ENCODE results near the gene HNRNPU. TPM values are rescaled to one million over a fixed set of nuclear protein-coding genes. Genes with fewer than 3 reads are reported as not detected.
A peak's percentile ranks its signal among the peaks of the same experiment; 100 is the strongest.

HNRNPU gene
- total and polyA plus RNA-seq, 2 of the 13 experiments (the other 11 are each of a cell fraction or from before 2014, with no cell fraction given): 101 to 508 TPM

DNA sequence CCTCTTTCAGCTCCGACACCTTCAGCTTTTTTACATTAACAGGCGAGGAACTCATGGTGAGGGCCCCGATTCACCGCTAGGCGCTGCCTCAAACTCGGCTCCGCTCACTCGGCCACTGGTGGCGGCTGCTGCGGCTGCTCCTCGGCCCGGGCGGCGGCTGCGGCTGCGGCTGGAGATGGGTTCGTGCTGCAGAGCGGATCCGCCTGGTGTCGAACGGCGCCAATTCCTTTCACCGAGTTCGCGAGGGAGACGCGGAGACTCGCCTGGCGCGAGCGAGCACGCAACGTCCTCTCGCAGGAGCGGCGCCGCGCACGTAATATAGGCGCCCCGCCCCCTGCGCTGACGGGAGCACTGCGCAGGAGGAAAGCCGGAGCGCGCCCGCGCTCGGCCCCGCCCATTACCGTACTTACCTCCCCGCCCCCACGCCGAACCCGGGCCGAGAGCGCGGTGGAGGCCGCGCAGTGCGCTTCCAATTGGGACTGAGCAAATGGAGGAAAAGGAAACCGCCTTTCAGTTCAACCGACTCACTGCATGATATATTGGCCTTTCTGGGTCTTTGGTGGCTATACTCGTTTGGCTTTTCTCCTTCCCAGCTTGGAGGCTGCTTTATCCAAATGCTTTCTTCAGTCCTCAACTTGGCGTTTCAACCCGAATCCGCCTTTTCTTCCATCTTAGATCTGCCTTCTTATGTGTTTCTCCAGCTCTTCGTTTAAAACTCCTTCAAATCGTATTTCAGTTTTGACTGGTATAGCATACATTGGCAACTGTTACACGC, at the start of gene HNRNPU (continued):
- TF ChIP-seq HNF1A (IDR thresholded peaks at IDR 0.05; ENCODE audit: low read depth): no peak
- TF ChIP-seq HNF1A (CRISPR knock-in tag; IDR thresholded peaks at IDR 0.05; ENCODE audit: borderline replicate concordance): peak; percentile 47; the same call in 1 of the 2 replicates
- TF ChIP-seq HNF4A (CRISPR knock-in tag; IDR thresholded peaks at IDR 0.05): no peak
- TF ChIP-seq ETS1 (CRISPR knock-in tag; IDR thresholded peaks at IDR 0.05): no peak
- TF ChIP-seq U2AF1 (optimal IDR thresholded peaks at IDR 0.05; ENCODE audit: low read depth, low read length): no peak
- TF ChIP-seq, protein P1, sequence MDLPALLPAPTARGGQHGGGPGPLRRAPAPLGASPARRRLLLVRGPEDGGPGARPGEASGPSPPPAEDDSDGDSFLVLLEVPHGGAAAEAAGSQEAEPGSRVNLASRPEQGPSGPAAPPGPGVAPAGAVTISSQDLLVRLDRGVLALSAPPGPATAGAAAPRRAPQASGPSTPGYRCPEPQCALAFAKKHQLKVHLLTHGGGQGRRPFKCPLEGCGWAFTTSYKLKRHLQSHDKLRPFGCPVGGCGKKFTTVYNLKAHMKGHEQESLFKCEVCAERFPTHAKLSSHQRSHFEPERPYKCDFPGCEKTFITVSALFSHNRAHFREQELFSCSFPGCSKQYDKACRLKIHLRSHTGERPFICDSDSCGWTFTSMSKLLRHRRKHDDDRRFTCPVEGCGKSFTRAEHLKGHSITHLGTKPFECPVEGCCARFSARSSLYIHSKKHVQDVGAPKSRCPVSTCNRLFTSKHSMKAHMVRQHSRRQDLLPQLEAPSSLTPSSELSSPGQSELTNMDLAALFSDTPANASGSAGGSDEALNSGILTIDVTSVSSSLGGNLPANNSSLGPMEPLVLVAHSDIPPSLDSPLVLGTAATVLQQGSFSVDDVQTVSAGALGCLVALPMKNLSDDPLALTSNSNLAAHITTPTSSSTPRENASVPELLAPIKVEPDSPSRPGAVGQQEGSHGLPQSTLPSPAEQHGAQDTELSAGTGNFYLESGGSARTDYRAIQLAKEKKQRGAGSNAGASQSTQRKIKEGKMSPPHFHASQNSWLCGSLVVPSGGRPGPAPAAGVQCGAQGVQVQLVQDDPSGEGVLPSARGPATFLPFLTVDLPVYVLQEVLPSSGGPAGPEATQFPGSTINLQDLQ (CRISPR knock-in tag; IDR thresholded peaks at IDR 0.05): no peak
- 0 out of 2 replicates have a peak, but pooled peaks have one; percentile 51 for TF ChIP-seq ZFAT (CRISPR knock-in tag; conservative IDR thresholded peaks at IDR 0.05)
- TF ChIP-seq ZNF605 (CRISPR knock-in tag; IDR thresholded peaks at IDR 0.05): peak; percentile 14
- peak; percentile 90; the same call in 1 of the 2 replicates for TF ChIP-seq SRY (CRISPR knock-in tag; IDR thresholded peaks at IDR 0.05)
- peak; percentile 35; the same call in 1 of the 2 replicates for TF ChIP-seq GATA4 (IDR thresholded peaks at IDR 0.05; ENCODE audit: borderline replicate concordance, low read depth)
- TF ChIP-seq ZNF256 (CRISPR knock-in tag; conservative IDR thresholded peaks at IDR 0.05): 0 out of 2 replicates have a peak, but pooled peaks have one; percentile 32

Measured in HepG2 (cell line).